GM19324 (cell line): ENCODE data around the gene GPR37L1.

Experiments used
- ATAC-seq: cut with Tn5 transposase; IDR thresholded peaks from one replicate; pipeline ENCODE4 v1.9.1; 2021; ENCODE audit warnings: mild to moderate bottlenecking, moderate library complexity; ENCODE audit not compliant: unreplicated experiment, low FRiP score

Gene GPR37L1

DNA sequence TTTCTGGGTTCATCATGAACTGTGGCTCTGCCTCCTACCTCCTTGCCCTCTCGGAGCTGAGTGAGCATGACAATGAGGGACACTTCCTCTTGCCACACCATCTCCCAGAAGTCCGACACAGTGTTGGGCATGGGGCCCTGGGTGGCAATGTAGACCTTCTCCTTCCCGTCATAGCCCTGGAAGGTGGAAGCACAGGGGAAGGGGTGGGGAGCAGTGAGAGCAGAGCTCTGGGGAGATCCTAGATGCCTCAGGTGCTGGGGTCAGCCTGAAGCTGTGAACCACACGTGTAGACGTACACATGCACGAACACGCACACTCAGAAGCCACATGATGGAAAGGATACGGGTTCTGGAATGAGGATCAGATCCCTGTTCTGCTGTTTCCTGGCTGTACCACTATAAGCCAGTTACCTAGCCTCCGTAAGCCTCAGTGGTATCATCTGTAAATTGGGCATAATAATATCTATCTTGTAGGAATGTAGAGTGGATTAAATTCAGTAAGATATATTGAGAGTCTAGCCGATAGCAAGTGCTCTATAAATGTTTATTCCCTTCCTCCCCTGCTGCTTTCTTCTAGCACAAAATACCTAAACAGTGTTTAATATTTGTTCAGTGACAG, 31.5 kb downstream of the GPR37L1 start:
- no peak for ATAC-seq

DNA sequence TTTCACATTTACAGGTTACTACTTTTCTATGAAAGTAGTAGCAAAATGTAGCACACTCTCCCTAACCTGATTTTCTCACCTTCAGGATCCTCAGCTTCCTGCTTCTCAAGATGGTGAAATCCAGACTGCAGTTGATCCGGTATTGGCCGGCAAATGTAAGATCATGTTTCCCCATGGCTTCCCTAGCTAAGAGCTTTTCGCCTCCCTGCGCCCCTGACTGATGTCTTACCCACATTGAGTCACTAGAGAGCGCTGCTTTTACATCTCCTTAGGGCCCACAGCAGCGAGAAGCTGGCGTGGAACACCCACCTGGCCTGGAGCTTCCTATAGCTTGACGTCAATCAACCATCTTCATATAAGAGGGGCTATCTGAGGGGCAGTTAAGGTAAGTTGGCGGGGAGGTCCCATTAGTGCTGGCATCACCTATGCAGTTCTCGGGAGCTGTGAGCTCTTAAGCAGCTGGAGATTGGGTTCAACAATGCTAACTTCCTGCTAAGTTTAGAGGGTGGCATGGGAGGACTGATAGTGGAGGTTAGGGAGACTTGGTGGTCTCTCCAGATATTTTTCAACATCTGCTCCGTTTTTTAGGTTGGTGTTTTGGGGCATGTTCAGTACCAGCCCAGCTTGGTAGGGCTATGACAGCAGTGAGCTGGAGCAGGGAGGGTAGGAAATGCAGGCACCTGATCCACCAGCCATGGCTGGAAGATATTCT, 32.2 kb downstream of the GPR37L1 start:
- no peak for ATAC-seq

DNA sequence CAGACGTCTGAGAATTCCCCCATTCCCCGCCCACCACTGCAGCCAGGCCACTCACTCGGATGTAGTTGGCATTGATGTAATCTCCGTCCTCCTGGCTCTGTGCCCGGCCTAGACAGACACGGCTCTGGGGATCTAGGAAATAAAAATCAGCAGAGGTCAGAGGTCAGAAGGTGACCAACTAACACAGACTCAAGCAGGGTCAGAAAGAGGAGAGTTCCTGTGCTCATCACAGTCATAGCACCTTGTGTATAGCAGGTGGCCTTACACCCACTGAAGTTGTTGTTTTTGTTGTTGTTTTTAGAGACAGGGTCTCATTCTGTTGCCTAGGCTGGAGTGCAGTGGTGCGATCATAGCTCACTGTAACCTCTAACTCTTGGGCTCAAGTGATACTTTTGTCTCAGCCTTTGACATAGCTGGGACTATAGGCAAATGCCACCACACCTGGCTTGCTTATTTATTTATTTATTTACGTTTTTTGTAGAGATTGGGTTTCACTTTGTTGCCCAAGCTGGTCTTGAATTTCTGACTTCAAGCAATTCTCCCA, 32.8 kb downstream of the GPR37L1 start:
- ATAC-seq, result no peak

DNA sequence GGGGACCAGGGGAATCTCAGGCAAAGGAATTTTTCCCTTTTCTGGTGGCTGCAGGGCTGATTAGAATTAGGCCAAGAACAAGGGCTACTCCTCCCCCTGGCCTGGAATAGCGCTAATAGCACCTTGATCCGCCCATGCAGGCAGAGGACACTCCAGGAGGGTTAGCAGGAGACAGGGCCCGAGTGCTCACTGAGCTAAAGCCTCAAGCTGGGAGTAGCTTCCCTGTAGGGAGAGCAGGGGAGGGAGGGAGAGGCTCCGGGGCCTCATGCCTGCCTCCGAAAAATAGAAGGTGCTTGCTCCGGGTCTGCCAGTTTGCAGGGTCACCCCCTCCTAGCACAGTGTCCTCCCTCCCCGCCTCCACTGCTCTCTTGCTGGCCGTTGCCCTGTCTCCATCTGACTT, 33.9 kb downstream of the GPR37L1 start:
- ATAC-seq, result no peak

DNA sequence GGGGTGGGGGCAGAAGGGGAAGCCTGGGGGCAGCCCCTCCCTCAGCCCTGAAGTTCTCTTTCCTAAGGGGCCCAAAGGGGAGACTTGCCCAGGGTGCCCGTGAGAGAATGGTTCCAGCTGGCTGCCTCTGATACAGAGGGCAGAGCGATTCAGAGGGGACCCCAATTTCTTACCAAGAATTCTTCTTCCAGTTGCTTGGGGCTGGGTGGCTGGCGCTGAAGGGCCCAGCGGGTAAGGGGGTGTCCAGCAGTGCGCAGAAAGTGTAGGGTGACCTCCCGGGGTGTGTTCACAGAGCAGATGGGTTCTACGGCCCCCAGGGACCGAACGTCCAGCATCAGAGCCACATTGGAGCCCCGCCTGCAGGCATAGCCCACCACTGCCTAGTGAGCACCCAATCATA, 35.2 kb downstream of the GPR37L1 start:
- no peak for ATAC-seq

DNA sequence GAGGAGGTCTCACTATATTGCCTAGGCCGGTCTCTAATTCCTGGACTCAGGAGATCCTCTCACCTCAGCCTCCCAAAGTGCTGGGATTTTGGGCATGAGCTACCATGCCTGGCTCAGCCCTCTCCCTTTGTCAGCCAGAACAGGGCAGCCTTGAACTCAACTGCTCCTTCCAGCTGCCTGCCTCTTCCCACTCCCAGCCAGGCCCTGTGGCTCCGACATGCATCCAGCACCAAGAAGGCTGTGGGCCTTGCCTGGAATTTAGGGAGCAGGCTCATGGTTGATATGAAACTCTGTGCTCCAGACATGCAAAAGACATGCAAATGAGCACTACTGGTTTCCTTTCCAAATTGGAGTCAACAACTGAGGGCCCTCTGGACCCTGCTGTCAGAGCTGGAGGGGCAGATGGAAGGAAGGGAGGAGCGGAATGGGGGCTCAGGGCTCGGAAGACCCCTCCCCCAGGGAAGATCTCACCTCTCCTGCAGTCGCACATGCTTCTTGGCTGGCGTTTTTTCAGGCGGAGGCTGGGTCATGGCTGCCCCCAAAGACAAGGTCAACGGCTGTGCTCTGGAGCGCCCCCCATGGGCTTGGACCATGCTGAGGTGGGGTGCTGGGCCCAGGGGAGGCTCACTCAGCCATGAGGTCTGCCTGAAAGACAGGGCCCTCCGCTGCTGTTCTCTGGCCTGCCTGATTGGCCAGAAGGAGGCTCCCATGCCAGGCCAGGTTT, 36.3 kb downstream of the GPR37L1 start:
- ATAC-seq, result no peak

DNA sequence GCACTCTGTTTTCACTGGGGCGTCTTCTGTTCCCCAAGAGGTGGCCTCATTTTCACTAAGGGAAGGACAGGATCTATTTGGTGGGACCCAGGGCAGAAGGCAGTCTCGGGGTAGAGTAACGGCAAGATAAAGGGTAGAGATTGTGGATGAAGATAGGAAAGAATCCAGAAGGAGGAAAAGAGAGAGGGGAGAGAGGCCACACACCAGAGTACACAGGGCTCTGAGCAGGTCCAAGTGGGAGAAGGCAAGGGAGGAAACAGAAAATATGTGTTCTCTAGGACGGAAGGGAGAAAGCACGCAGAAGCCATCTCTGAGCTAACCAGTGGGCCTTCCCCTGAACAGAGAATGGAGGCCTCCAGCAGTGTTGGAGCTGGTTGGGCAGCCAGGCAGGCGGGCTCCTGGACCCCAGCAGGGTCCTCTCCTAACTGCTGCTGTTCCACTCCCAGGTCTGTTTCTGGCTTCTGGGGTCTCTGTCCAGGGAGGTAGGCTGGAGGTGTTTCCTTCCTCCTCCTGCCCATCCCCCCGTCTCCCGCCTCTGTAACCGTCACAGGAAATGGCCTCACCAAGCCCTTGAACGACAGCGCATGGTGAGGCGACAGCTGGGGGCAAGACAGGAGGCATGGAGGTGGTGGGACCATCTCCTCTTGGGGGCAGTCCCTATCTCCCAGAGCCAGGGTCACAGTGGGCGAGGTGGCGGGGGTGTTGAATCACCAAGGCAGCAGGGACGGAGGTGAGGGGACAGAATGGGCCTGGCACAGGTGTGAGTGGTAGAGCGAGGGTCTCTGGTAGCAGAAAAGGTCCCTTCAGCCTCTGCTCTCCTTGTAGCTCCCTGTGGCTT, 37.0 kb downstream of the GPR37L1 start:
- no peak for ATAC-seq

DNA sequence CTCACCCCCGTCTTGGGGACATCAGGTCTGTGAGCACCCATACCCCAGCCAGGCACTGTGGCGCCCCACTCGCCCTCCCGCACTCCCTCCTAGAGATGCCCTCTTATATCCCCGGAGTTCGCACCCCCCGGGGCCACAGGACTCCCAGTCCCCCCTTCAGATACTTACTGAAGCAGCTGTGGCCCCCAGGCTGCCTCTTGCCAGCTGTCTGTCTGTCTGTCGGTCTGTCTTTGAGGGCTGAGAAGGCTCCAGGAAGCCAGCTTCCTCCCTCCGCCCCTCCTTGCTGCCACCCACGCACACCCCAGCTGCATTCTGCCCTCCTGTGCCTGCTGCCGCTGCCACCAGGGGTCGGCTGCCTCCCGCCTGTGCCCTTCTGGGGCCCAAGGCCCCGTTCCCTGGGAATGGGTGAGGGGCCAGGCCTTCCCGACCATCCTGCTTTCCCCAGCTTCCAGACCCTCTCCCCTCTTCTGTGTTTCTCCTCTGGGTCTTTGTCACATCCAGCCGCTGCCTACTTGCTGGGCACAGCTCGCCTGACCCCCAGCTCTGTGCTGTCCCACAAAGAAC, 37.7 kb downstream of the GPR37L1 start, which contains the start of gene PTPN7:
Gene PTPN7, minus strand, starts transcription at position 226 of the 564 bp plus-strand sequence. CDS start 1,200 bp downstream, outside the sequence.
- ATAC-seq, result peak; percentile 51

DNA sequence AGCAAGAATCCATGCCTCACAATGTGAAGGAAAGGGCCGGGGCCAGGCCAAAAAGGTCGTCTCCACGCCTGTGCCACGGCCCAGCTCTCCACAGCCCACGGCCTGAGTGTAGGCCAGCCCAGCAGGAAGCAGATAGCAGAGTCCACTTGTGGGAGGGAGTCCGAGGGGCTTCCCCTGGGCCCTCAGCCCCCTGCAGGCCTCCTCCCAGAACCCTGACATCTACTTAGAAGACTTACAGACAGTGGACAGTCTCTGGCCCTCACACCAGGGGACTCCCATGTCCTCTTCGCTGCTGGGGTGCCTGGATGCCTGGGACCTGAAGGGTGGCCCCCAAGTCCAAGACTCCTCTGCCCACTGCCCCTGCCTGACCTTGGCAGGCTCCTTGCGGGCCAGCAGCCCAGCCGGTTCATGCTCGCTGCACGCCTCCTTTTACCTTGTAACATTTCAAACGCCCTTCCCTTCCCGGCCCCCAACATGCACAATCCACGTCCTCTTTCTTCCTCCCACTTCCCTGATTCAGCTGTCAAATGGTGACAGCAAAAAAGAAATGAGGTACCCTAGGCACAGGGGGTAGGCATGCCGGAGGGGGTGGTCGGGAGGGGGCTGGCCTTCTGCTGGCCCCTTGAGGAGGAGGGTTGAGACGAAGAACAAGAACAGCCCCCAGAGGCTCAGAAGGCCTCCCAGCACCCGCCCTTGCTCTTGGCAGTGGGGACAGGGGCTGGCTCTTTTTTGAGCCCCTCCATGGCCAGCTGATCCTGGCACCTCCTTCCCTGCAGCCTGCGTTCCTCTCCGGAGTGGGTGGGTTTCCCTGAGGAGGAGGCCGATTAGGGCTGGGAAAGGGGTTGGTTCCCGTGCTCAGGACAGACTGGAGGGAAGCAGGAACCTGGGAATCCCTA, 38.7 kb downstream of the GPR37L1 start:
- no peak for ATAC-seq

DNA sequence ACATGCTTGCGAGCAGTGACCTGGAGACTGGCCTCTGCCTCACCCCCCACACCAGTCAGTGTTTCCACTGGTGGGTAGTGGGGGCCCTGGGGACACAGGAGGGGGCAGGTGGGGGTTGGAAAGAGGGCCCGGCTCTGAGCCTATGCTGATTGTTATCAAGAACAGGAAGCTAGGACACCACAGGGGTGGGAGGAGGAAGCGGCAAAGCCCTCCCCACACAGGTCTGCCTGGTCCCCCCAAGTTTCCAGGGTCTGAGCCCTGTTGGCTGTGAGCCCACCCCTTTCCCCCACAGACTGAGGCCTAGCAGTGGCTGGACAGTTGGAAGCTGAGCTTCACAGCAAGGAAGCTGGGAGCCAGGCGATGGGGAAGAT, 39.3 kb downstream of the GPR37L1 start:
- no peak for ATAC-seq

DNA sequence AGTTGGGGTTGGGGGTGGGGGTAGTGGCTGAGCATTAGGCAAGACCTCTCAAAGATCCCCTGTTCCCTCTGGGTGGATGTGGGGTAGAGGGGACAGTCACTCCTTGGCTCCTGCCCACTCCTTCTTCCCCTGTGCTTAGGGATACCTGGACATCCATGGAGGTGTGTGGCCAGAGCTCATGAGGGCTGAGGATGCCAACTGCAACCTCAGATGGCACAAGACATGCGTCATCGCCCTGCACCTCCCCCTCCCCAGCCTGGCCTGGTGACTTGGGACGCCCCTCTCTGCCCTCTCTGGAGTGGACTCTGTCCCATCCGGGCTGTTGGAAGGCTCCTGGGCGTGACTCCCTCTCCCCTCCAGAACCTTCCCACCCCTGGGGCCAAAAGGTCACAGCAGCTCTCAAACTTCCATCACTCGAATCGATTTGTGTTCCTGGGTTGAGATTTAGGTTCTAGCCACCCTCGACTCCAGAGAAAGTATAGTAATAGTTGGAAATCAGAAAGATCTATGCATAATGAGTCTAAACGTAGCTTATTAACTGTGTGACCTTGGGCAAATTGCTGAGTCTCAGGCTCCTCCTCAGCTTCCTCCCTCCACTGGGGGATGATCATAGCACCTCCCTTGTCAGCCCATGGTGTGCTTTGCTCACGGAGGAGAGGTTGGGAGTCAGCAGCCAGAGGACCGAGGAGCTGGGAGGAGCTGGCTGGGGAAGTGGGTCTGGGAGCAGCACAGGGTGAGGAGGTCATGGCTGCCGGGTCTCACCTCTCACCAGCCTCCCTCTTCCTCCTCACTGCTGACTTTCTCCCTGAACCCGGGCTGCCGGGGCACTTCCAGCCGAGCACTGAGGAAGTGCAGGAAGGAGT, 39.9 kb downstream of the GPR37L1 start:
- ATAC-seq, result no peak

DNA sequence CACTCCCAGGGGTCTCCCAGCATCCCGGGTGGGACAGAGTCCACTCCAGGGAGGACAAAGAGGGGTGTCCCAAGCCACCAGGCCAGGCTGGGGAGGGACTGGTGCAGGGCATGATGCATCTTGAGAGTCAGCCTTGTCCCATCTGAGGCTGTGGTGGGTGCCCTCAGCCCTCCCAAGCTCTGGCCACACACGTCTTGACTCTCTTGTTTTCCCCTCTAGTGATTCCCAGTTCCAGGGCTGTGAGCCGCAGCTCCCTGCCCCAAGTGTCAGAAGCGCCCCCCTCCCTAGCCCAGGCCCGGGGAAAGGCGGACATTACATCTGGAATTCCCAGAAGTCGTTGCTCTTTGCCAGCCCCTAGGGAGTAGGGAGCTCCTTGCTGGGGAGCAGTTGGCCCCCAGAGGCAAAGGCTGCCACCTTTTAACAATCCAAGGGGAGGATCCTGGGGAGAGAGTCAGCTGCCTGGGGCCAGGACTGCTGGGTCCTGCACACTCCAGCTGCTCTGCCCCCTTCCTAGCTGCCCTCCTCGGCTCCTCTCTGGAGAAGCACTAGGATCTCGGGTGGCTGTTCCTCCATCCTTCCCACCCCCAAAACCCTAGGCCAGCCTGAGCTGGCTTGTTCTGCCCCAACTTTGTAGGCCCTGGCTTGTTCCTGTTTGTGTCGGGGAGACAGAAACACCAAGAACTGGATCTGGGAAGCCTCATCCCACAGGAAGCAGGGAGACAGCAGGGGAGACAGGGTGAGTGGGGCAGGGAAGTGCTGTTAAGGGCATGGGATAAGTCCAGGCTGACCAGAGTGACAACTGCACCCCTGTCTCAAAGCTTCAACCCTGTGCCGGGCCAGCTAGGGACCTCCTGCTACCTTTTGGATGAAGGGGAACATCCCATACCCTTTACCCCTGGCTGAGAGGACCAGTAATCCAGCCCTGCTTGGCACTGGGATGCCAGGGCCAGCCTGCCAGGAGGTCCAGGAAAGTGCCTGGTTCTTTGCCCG, 40.9 kb downstream of the GPR37L1 start:
- no peak for ATAC-seq

DNA sequence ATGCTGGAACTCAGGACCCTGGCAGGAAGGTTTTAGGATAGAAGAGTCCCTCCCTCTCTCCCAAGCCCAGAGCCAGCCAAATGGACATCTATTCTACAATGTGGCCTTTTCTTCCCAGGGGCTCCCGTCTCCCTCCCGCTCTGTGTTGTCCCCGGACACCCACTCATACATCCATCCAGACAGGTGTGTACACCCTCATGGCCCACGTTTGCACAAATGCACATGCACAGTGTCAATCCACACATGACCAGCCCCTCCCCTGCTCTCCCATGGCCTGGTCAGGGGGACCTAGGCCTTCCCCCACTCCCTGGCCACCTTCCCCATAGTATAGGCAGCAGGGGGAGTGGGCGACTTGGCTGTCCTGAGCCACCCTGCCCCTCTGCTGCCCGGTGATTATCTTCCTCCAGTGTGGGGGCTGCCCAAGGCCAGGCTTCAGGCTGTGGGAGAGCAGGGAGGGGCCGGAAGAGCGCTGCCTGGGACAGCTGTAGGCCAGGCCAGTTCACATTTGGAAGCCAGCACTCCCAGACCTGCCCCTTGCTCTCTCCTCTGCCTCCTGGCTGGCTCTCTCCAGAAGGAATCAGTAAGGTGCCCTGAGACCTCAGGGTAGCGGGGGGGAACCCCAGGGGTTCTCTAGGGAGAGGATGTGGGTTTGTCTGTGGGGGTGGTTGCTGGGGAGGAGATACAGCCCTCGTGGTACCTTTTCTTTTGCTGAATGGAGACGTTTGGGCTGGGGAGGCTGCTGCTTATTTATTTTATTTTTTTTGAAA, 41.7 kb downstream of the GPR37L1 start:
- peak; percentile 40 for ATAC-seq

DNA sequence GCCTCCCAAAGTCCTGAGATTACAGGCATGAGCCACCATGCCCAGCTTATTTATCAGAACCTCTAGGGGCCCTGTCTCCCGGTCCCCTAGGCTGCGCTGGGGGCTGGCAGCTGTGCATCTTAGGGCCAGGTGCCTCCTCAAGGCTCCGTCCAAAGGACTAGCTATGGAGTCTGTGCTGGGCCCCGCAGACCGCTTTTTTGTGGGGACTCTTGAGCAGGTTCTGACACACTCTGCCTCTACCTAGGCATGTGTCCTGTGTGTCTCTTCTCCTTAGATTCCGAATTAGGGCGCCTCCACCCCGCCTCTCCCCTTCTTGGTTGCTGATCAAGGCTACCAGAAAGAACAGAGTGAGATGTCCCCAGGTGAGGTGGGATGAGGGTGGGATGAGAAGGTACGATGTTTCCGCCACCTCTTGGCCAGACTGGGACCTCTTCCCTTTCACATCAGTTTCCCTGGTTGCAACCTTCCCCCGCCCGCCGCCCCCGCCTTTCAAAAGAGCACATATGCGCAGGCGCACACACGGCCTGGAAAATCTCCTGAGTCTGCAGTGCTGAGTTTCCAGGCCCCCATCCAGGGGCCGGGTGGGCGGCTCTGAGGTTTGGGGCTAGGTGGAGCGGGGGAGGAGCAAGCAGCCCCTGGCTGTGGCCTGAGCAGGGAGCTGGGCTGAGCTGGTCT, 42.7 kb downstream of the GPR37L1 start:
- ATAC-seq, result no peak

DNA sequence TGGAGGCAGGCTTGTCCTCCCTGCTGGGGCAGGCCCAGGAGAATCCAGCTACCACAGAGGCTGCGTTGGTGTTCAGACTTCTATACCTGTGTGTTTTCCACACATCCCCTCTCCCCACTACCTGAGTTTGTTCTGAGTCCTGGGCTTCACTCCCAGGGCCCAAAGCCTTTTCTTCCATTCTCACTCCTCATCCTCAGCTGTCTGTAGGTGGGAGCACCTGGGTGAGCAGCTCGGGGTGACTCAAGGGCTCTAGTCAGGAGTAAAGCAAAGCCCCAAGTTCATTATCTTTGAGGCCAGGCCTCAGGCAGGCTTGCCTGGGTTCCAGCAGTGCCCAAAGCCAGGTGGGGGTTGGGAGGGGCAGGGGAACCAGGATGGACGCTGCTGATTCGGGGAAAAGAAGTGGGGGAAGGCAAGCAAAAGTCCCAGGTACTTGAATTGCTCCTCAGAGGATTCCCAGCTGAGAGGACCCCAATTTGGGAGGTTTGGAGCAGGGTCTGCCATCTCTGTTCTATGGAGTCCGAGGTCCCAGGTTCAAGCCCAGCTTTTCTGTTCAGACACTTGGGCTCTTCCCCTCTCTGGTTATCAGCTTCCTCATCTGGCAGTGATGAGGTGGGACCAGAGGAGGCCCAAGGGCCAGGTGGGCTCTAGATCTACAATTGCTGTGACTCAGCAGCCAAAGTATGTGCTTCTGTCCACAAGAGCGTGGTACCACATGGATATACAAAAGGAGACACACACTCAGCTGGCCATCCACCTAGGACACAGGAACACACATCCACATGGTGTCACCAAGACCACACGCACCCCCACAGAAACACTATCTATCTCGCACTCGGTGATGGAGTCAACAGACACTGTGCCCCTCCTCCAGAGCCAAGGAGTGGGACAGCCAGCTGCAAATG, 43.5 kb downstream of the GPR37L1 start:
- ATAC-seq, result no peak
